ENCODE measurements around the gene YLPM1.
A peak's percentile ranks its signal among the peaks of the same experiment; 100 is the strongest.

Gene YLPM1

DNA sequence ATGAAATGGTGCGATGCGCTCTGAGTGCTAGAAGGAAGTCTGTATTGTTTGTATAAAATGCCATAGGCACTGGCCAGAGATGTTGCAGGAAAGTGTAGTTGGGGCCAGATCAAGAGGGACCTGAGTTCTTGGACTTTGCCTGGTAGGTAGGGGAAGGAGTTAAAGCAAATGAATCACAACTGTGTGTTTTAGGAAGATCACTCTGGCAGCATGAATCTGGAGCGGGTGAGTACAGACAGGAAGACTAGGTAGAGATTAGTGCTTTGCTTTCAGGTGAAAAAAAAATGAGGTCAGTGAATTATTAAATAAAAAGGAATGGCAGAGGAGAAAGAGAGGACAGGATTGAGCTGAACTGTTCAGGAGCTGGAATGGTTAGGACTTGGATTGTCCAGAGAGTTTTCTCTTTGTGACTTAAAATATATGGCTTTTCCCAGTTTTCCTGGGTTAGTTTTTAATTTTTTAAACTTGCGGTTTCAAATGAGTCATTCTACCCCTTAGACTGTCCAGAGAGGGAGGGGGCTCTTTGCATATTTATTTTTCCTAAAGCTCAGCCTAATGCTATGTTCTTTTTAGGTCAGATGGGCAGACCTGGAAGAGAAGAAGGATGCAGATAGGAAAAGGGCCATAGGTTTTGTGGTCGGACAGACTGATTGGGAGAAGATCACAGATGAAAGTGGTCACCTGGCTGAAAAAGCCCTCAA lies 71.7 kb downstream of the YLPM1 start:
- no peak for DNase-seq (ENCODE audit: low read depth, low spot score)
- H3K4me3 ChIP-seq (ENCODE audit: low read length), result no peak overlapping the region

DNA sequence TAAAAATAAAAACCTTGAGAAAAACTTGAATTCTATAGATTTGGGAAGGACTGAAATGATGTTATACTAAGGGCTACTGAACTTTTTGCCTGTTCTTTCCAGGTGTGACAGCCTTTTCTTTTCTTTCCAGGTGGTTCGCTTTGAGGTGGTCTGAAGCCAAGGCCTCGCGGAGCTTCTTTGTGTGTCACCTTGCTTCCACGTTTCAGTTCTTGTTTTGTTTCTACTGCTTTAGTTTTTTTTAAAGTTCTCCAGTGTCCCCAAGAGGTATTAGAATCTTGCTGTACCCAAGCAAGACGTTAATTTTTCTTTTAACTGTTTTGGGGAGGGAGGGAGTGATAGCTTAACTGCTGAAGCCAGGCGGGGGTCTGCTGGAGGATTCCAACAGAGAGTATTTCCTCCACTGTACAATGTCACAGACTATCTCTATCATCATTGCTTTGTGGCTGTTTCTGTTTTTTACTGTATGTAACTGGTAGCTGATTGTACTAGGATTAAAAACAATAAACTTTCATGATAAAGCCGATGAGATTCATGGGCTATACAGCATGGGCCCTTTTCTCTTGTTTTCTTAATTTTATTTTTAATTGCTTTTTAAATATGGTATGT lies 72.6 kb downstream of the YLPM1 start:
- no peak overlapping the region for H3K4me3 ChIP-seq (ENCODE audit: low read length)
- DNase-seq (ENCODE audit: low read depth, low spot score), result peak; percentile 21

DNA sequence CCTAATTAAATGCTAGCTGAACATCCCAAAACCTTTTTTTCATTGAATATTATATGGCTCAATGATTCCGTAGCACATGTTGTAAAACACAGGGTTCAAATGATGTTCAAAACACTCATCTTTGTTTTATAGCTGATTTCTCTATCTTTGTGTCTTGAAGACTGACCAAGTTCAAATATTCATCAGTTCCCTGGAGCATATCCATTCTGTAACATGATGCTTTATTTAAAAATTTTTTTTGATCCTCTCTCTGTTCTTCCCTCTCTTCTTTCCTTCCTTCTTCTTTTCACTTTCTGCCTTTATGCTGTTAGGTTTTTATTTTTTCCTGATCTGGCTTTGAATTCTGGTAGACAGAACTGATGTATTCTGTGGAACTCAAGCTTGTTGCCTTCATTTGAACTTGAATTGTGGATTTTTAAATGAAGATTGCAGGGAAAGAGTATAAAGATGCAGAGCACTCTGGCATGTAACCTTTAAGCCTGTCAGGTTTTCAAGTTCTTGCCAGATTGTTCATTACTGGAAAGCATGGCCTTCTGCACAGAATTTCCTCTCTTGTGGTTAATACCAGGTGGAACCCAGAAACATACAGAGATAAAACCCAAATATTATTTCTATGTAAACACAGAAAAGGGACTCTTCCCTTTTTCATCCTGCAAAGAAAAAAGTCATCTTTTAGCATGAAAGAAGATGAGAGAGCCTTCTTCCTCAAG lies 73.3 kb downstream of the YLPM1 start:
- DNase-seq (ENCODE audit: low read depth, low spot score), result no peak

DNA sequence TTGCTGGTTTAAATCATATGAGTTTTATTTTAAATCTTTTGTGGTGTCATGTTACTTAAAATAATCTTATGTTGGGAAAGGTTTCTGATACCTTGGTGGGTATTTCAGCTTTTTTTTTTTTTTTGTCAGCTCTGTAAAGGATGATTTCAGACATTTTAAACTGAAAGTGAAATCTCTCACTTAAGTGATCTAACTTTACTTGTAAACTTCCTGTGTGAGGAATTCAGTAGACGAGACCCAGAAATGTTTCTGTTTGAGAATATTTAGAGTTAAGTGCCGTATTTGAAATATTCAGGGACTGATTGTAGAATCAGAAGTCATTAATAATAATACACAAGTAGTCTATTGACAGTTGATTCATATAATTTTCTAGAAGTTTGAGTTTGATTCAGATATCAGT lies 75.0 kb downstream of the YLPM1 start:
- no peak for DNase-seq (ENCODE audit: low read depth, low spot score)
- H3K4me3 ChIP-seq (ENCODE audit: low read length), result no peak overlapping the region

More for the DNA sequence above, 73.3 kb downstream of the YLPM1 start:
- H3K4me3 ChIP-seq (ENCODE audit: low read length), result no peak overlapping the region

DNA sequence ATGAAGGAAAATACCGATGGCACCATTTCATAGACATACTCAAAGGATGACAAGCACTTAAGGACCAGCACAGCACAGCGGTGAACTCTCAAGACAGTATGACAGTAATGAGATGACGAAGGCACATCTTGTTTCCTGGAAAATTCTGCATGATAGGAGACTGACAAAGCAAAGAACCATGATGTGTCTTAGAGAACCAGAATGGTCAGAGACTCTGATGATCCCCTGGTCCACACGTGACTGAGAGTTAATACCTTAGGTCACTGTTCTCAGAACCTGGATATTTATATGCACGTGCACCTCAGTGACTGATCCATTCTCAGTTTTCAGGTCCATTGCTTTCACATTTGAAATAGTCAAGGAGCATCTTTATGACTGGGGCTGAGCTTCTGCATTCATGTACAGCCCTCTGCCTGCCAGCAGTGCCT lies 77.5 kb downstream of the YLPM1 start:
- no peak for DNase-seq (ENCODE audit: low read depth, low spot score)
- no peak overlapping the region for H3K4me3 ChIP-seq (ENCODE audit: low read length)

DNA sequence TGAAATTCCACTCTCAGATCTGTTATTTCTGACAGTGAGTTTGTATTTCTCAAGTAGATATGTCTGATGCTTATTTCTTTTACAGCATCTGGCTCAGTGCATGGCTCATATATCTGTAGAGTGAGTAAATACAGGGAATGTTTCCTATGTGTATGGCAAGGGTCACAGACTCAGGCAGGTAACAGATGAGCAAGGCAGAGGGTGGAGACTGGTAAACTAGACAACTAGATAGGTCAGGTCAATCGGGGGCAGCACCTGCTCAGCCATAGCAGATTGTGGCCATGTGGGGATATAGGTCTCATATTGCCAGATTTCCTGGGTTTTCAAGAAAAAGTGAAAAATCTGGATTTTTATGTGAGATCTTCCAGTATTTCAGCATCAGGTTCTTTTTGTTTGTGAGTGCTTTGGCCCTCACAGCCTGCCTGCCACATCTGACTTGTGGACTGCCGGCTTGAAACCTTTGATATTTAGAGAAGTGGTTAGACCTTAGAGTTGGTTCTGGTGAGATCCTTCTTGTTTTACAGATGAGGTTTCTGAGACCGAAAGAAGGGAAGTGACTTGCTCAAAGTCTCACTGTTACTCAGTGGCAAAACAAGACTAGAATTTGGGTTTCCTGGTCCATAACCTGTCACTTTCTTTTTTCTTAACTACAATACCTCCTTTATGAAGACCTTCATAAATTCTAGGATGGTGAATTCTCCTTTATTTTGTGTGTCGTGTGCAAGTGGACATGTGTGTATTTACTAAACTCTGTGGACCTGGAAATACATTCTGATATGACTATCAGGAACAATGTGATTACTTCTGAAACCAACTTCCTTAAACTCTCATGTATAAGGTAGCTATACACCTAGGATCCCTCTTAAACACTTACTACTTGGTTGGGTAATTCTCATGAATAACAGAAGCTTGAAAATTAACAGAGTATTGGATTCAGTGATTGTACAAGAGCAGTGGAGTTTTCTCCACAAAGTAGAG lies 78.4 kb downstream of the YLPM1 start:
- DNase-seq (ENCODE audit: low read depth, low spot score), result no peak
- H3K4me3 ChIP-seq (ENCODE audit: low read length), result no peak overlapping the region

DNA sequence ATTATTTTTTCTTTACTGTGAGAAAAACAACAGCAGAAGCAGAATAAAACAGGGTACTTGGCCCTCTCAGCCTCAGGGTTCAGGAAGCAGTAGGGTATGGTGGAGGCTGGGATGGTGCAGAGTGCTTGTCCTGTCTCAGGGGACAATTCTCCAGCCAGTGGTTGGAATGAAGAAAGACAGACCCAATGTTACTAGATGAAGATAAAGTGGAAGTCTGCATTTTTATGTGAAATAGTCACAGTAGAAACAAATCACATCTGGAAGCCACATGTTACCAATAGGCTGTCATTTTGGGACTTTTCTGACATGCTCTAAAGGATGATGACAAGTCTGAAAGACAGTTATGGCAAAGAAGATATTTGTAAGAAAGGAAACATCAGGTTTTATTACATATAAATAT lies 80.5 kb downstream of the YLPM1 start:
- no peak for DNase-seq (ENCODE audit: low read depth, low spot score)
- no peak overlapping the region for H3K4me3 ChIP-seq (ENCODE audit: low read length)

DNA sequence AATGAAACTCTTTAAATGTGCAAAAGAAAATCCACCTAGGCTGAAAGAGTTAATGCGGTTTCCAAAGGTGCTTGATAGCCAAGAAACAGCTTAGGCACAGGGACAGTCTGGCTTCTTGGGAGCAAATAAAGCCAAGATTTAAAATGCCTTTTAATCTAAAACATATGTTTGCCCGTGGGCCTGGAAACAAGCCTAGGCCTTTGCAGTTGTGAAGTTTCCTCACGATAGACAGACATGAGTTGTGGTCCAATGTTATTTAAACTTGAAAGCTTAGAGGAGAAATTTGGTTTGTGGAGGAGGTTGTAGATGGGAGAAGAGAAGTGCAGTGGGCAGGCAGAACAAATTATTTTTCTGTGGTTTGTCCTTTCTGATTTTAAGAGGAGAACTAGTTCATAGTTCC lies 83.1 kb downstream of the YLPM1 start:
- H3K4me3 ChIP-seq (ENCODE audit: low read length), result no peak overlapping the region
- no peak for DNase-seq (ENCODE audit: low read depth, low spot score)

DNA sequence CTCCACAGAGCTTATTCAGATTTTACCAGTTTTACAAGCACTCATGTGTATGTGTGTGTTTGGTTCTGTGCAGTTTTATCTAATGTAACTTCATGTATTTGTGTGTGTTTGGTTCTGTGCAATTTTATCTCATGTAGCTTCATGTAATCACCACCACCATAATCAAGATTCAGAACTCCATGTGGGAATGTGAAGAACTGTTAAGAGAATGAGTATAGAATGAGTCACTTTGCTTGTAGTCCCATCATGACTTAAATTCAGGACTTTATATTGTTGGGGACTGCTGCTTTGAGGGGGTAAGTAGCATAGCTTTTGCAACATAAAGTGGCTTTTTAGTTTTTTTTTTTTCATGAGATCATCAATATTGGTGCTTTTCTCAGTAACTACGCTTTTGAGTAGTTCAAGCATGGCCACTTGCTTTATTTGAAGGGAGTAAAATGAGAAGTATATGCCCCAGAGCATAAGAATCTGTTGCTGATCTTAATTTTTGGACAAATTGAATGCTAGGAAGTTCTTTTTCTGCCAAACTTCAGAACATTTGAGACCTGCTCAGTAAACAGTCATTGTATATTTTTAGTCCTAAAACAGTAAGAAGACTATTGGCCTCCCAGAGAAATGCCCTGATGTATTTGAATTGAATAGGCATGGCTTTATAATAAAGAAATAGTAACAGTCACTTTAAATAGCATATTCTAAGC lies 84.0 kb downstream of the YLPM1 start:
- DNase-seq (ENCODE audit: low read depth, low spot score), result no peak
- no peak overlapping the region for H3K4me3 ChIP-seq (ENCODE audit: low read length)

DNA sequence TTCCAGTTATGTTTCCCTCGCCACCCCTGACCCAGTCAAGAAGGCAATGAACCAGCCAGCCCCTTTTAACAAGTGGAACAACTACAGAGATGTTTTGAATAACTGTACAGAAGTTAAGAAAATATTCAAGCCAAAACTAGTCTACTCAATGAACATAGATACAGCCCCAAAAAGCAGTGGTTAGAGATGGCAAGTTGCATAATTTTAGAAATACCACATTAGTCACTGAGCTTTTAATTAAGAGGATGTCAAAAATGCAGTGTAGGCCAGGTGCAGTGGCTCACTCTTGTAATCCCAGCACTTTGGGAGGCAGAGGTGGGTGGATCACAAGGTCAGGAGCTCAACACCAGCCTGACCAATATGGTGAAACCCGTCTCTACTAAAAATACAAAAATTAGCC lies 85.7 kb downstream of the YLPM1 start:
- no peak overlapping the region for H3K4me3 ChIP-seq (ENCODE audit: low read length)
- DNase-seq (ENCODE audit: low read depth, low spot score), result peak; percentile 31

DNA sequence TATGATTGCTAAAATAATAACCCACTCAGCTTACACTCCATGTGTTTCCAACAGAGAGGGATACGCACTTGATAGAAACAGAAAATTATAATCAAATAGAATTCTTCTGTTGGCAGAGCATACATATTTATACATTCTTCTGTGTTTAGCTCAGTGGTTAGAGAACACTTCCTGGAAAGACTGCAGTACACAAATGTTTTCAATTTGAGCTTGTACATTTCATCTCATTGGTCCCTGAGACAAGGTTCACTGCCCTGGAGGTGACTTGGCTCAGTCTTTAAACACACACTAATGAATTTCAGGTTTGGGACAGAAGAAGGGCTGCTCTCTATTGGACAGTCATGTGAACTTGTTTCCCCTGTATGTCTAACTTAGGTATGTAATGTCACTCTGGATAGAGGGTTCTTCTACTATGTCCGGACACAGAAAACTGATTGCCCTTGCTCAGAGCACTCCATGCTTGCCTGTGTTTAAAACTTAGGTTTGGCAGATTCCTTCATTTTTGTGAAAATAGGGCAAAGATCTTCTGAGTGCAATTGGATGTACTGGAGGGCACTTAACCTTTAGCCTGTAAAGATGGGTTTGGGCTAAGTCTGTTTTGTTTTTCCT lies 89.9 kb downstream of the YLPM1 start:
- DNase-seq (ENCODE audit: low read depth, low spot score), result no peak
- H3K4me3 ChIP-seq (ENCODE audit: low read length), result no peak overlapping the region

DNA sequence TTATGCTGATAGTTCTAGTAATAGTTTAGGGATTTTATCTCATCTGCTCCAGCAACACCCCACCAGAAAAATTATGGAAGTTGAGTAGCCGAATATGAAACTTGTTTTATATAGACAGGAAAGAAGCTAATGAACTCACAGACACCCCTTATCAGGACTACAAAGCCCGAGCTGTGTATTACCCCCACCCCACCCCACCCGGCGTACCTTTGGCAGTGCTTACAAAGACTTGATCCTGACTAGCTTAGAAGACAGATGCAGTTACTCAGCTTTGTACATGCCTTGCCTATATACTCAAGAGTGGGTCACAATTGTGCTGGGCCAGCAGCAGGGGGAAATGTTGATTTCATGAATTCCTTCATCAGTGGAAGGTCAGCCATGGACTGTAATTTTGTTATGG lies 90.5 kb downstream of the YLPM1 start:
- no peak for DNase-seq (ENCODE audit: low read depth, low spot score)
- no peak overlapping the region for H3K4me3 ChIP-seq (ENCODE audit: low read length)

DNA sequence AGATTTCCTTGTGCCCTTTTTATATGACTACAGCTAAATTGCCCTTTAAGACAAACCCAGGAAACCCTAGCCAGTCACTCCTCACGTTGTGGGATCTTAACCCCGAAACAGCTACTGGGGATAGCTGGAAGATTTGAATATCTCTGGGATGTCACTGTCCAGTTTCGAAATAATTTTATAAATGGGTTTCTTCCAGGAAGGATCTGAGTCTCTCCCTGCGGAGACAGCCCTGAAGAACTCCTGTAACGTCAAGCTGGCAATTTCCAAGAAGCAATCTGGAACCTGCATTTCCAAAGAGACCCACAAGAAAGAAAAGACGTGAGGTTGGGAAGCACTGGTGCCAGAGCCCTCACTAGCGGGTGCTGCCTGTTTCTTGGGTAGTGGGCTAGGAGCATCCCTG lies 91.9 kb downstream of the YLPM1 start:
- no peak overlapping the region for H3K4me3 ChIP-seq (ENCODE audit: low read length)
- no peak for DNase-seq (ENCODE audit: low read depth, low spot score)

DNA sequence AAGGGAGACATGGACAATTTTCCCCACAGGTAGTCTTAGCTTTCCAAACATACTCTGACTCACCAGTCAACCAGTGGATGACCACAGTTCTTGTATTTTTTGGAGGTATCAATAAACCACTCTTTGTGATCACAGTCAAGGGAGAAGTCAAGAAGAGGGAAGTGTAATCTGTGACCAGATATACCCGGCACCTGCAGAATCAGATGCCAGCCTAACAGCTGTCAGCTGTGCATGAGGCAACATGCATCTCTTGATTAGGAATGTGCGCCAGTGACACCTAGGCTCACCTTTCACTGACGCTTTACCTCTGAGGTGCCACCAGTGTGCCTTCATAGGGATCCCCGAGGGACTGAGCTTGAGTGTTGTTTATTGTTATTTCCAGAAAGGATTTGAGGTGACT lies 92.8 kb downstream of the YLPM1 start:
- no peak for DNase-seq (ENCODE audit: low read depth, low spot score)

DNA sequence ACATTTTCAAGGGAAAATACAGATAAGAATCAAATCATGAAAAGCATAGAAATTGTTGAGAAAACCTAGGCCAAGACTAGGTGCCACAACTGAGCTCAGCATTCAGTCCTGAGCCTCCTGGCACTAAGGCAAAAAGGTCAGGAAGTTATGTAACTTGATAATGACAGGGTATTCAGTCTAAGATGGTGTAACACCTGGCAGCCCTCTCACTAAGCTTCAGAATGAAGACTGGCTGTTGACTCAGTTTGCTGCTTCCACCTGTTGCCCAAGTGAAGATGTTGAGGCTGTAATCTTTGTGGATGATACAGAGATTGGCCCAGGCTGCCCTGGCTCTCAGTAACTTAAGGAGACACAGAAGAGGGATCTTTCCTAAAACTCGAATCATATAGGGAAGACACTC lies 93.2 kb downstream of the YLPM1 start:
- no peak for DNase-seq (ENCODE audit: low read depth, low spot score)
- no peak overlapping the region for H3K4me3 ChIP-seq (ENCODE audit: low read length)

More for the DNA sequence above, 92.8 kb downstream of the YLPM1 start:
- H3K4me3 ChIP-seq (ENCODE audit: low read length), result no peak overlapping the region

DNA sequence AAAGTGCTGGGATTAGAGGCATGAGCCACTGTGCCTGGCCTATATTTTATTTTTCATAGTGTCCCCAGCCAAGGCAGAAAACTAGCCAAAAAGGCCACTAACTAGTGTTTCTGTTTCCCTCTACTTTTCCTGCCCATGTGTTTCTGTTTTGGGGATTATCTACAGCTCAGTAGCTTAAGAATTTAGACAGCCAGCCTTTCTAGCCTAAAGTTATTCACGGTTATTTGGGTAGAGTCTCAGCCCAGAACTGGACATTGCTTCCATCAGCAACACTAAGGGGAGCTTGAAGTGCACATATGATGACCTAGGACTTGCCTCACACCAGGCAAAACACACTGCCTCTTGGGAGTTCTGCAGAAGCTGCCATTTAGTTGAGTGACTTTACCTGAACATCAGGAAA lies 94.9 kb downstream of the YLPM1 start:
- H3K4me3 ChIP-seq (ENCODE audit: low read length), result no peak overlapping the region
- no peak for DNase-seq (ENCODE audit: low read depth, low spot score)

DNA sequence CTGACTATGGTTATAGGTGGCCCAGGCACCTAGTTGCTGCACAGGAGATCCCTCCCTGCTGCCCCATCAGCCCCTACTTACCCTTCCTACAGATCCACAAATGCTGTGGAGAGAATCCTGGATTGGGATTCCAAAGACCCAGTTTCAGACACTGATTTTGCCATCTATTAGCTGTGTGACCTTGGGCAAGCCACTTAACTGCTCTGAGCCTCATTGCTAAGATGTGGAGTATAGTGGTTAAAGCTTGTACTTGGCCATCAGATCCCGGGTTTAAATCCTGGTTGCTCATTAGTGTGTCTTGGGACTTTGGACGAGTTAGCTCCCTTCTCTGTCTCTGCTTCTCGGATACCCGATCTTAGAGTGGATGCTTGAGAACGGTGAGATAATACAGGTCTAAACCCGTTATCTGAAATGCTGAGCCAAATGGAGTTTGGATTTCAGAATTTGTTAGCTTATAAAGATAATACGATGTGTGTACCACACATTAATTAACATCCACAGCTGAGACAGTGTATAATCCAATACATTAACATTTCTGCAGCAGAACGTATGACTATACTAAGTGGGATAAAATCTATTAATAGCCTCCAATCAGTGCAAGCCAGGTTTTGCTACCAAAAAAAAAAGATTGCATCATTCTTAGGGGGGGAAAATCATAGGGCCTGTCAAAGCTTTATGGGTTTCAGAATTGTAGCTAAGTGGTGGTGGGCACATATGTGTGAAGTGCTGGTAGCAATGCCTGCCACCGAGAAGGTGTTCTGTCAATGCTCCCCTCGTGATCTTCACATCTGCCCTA lies 96.8 kb downstream of the YLPM1 start:
- DNase-seq (ENCODE audit: low read depth, low spot score), result no peak
- H3K4me3 ChIP-seq (ENCODE audit: low read length), result no peak overlapping the region
